PC-3 (cell line): ENCODE measurements around the gene NR2F2. TPM values are rescaled to one million over a fixed set of nuclear protein-coding genes. Genes with fewer than 3 reads are reported as not detected.

Experiments used
- ATAC-seq: fragments of 200-7000 bp; cut with Tn5 transposase; 2 replicates; pipeline ENCODE4 v1.9.1; 2020; ENCODE audit warnings: mild to moderate bottlenecking, moderate library complexity
- BruUV-seq: library from RNA; stranded (reverse); fragments of 400-500 nt; replicated peaks from 2 replicates; lab custom pipeline; 2021; lab: Mats Ljungman, UMichigan
- CTCF ChIA-PET: fragments of 300-600 bp; sonication (Branson Sonifier 250); formaldehyde crosslinking; loops from one replicate; lab custom pipeline; 2022; ENCODE audit warnings: antibody characterized with exemption; lab: Charles Lee
- POLR2A ChIA-PET: fragments of 300-600 bp; sonication (Branson Sonifier 250); formaldehyde crosslinking; loops from one replicate; lab custom pipeline; 2022; ENCODE audit warnings: antibody characterized with exemption; ENCODE audit not compliant: unreplicated experiment; lab: Charles Lee
- DNase-seq: peaks from one replicate; pipeline ENCODE4 v3.0.0-alpha.2; 2015
- H2AFZ ChIP-seq: fragments of 300-600 bp; sonication (generic); 2 replicates; pipeline ENCODE4 v1.6.0; 2016; ENCODE audit warnings: antibody characterized with exemption, low read length
- H3F3A ChIP-seq: fragments of 300-600 bp; sonication (generic); one replicate; pipeline ENCODE4 v1.6.0; 2017; ENCODE audit warnings: antibody characterized with exemption, low read length, control low read depth, mild to moderate bottlenecking; ENCODE audit not compliant: unreplicated experiment
- H3K27ac ChIP-seq: fragments of 300-600 bp; sonication (generic); 2 replicates; pipeline ENCODE4 v1.5.1; 2016; ENCODE audit warnings: mild to moderate bottlenecking, low read length
- H3K27me3 ChIP-seq: fragments of 300-600 bp; sonication (generic); 2 replicates; pipeline ENCODE4 v1.6.1; 2016; ENCODE audit warnings: low read length, mixed read lengths
- H3K36me3 ChIP-seq: fragments of 300-600 bp; sonication (generic); 2 replicates; pipeline ENCODE4 v1.6.1; 2016; ENCODE audit warnings: low read depth, mixed run types, low read length, mixed read lengths
- H3K4me1 ChIP-seq: fragments of 300-600 bp; sonication (generic); 2 replicates; pipeline ENCODE4 v1.5.1; 2016; ENCODE audit warnings: low read length; ENCODE audit not compliant: insufficient read depth
- H3K4me2 ChIP-seq: fragments of 300-600 bp; sonication (generic); 2 replicates; pipeline ENCODE4 v1.6.0; 2016; ENCODE audit warnings: low read length
- H3K4me3 ChIP-seq: fragments of 300-600 bp; sonication (generic); 2 replicates; pipeline ENCODE4 v1.5.1; 2016; ENCODE audit warnings: mild to moderate bottlenecking, low read length, mixed read lengths
- H3K79me2 ChIP-seq: fragments of 300-600 bp; sonication (generic); 2 replicates; pipeline ENCODE4 v1.6.1; 2017; ENCODE audit warnings: low read length, mixed read lengths
- H3K9ac ChIP-seq: fragments of 300-600 bp; sonication (generic); 2 replicates; pipeline ENCODE4 v1.6.0; 2016; ENCODE audit warnings: mild to moderate bottlenecking, low read length
- H3K9me2 ChIP-seq: fragments of 300-600 bp; sonication (generic); replicated peaks from 2 replicates; pipeline ENCODE4 v1.6.1; 2016; ENCODE audit warnings: mixed run types, low read length, mixed read lengths
- H3K9me3 ChIP-seq: fragments of 300-600 bp; sonication (generic); 2 replicates; pipeline ENCODE4 v1.6.1; 2016; ENCODE audit warnings: low read length, mixed read lengths
- H4K20me1 ChIP-seq: fragments of 300-600 bp; sonication (generic); 2 replicates; pipeline ENCODE4 v1.6.1; 2016; ENCODE audit warnings: low read length, mixed read lengths
- CTCF ChIP-seq: fragments of 300-600 bp; sonication (generic); conservative IDR thresholded peaks from 2 replicates; pipeline ENCODE4 v1.5.1; 2017; ENCODE audit warnings: antibody characterized with exemption, low read depth, mild to moderate bottlenecking, low read length
- EZH2 ChIP-seq: fragments of 300-600 bp; sonication (generic); IDR thresholded peaks from one replicate; pipeline ENCODE4 v1.6.1; 2017; ENCODE audit warnings: antibody characterized with exemption, mild to moderate bottlenecking, low read length; ENCODE audit not compliant: unreplicated experiment
- EZH2phosphoT487 ChIP-seq: fragments of 300-600 bp; sonication (generic); IDR thresholded peaks from 2 replicates; pipeline ENCODE4 v1.6.1; 2018; ENCODE audit warnings: mild to moderate bottlenecking, antibody characterized with exemption, low read length, borderline replicate concordance
- intact Hi-C: fragments of 100-400 bp; cut with micrococcal nuclease; formaldehyde crosslinking; loops from 2 replicates; pipeline ENCODE4 v1.9.0; 2023
- total RNA-seq: library from RNA; depleted of rRNA; stranded (reverse); fragments of >200 nt; gene quantifications from 2 replicates; pipeline ENCODE4 v1.2.3, GENCODE V29; 2014

The NR2F2 gene
- total RNA-seq, 1 experiment from 2014 or later, result 19.6 TPM

GRCh38 chr15:96338074-96338765, 7.7 kb downstream of the NR2F2 start:
- DNase-seq, result peak; percentile 11
- Histone ChIP-seq H3K4me1 (peaks cover 8% of the 10 kb centered on the region; the same call in 1 of the 2 replicates), H3K36me3 (peaks cover 37% of the 10 kb centered on the region), H3K4me2 (peak overlapping the region; percentile 89), H4K20me1 (peaks cover 39% of the 10 kb centered on the region), H3K9ac (peak overlapping the region; percentile 97), H3K79me2 (peaks cover 99% of the 10 kb centered on the region), H3K27ac (peak overlapping the region; percentile 88), H2AFZ (no peak overlapping the region), H3K9me2 (no peaks in the 10 kb centered on the region), H3F3A (no peaks in the 10 kb centered on the region), H3K27me3 (no peaks in the 10 kb centered on the region), H3K9me3 (no peaks in the 10 kb centered on the region), H3K4me3 (peak overlapping the region; percentile 89)
- no peak for ATAC-seq
- intact Hi-C loops, result no loop called here
- CTCF ChIA-PET, result no interaction called here
- BruUV-seq, result TSS peak; percentile 11
- TF ChIP-seq EZH2, result no peak
- TF ChIP-seq EZH2phosphoT487, result no peak
- no peak for TF ChIP-seq CTCF
- POLR2A ChIA-PET, result interaction anchor here (0.6 kb wide), 1 partner anchor 11 kb away, joined by 5 read pairs; no protein-coding TSS in a partner anchor

DNA sequence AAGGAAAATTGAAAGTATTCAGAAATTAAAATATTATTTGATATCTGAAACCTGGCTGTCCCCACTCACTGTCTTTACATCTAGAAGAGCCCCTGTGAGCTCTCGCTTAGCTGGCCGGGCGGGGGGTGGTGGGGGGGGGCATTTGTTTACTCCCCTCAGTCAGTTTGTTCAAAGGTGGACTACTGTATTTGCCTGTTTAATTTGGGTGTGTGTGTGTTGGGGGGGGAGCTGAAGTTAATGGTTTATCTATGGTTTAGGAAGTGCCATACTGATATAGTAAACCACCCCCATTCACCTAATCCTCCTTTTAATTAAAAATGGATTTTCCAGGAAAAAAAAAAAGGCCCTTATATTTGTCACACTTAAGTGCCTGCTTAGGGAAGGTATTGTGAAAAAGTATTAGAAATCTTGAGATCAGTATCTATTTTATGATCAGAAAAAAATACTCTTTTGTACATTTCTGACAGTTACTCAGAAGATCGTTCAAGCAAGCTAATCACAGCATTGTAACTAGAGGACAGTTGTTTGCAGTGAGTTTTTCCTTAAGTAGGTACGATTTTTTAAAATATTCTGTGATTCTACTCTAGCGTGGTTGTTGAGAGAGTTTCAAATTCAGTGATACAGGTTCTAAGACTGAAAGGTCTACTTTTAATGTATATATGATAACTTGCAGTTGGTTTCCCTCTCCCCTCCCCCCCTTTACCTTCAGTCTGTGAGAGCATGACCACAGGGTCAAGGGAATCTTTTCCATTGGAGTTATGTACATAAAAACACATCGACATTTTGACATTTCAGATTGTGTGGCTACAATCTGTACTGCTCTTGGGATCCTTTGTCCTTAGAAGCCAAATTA, 8.5 kb downstream of the NR2F2 start:
- no peaks in the 10 kb centered on the region for H3K9me2 ChIP-seq
- CTCF ChIA-PET, result interaction anchor here (0.7 kb wide), 1 partner anchor 682 kb away, joined by 5 read pairs; no protein-coding TSS in a partner anchor
- no peak overlapping the region for H2AFZ ChIP-seq
- H3K9me3 ChIP-seq, result no peaks in the 10 kb centered on the region
- H3K4me2 ChIP-seq, result peak overlapping the region; percentile 89
- peaks cover 35% of the 10 kb centered on the region for H3K36me3 ChIP-seq
- DNase-seq (peak; percentile 44), ATAC-seq (no peak)
- POLR2A ChIA-PET, result no interaction called here
- H3F3A ChIP-seq, result no peaks in the 10 kb centered on the region
- H3K79me2 ChIP-seq, result peaks cover 99% of the 10 kb centered on the region
- H4K20me1 ChIP-seq, result peaks cover 35% of the 10 kb centered on the region
- no peaks in the 10 kb centered on the region for H3K27me3 ChIP-seq
- BruUV-seq, result no TSS peak
- H3K4me3 ChIP-seq, result peak overlapping the region; percentile 89
- intact Hi-C loops, result no loop called here
- H3K9ac ChIP-seq, result peak overlapping the region; percentile 97
- H3K4me1 ChIP-seq, result peaks cover 8% of the 10 kb centered on the region; the same call in 1 of the 2 replicates
- H3K27ac ChIP-seq, result peak overlapping the region; percentile 88
- no peak for TF ChIP-seq EZH2
- no peak for TF ChIP-seq CTCF
- no peak for TF ChIP-seq EZH2phosphoT487
